GM12801 (cell line): ENCODE data around the gene DYNC1LI1.

Experiments
- CTCF ChIP-seq: IDR thresholded peaks from one replicate; pipeline ENCODE4 v1.5.1; 2011; ENCODE audit warnings: control low read depth; ENCODE audit not compliant: insufficient read length; ENCODE audit errors: extremely low read depth

The DYNC1LI1 gene

DNA sequence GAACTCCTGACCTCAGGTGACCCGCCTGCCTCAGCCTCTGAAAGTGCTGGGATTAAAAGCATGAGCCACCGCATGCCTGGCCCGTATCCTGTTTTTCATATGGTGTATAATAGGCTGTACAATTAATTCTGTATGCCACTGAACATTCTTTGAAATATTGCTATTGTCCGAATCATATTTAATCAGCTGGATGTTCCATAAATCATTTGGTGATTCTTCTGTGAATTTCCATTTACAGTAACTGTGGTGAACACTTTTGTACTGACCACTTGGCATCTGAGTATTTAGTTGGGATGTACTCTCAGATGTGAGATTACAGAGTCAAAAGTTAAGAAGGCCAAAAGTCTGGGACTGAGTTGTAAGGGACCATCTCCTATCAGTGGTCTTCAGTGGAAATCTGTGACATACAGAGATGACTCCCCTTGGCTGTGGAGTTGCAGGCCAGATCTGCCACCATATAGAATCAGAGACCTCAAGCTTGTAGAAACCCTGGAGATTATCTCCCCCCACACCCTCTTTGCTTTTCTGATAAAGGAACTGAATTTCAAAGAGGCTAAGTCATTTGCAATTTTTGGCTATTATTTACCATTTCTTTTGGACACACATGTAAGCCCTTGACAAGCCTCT lies 25.7 kb upstream of the DYNC1LI1 start:
- no peak for TF ChIP-seq CTCF

DNA sequence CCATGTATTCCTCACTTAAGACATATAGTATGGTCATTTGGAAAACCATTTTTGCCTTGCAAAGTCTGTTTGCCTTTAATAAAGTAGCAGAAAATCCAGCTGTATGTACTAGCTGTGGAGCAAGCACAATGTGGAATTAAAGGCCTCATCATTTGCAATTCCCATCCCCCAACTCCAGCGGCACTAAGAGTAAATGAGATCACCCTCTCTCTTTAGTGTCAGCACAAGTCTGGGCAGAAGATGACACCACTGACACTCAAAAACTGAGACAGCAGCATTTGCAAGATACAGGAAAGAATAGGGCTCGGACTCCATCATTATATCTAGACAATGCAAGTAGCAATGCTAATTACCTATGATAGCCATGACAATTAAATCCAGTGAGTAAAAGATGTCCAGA lies 24.7 kb upstream of the DYNC1LI1 start:
- TF ChIP-seq CTCF, result no peak

DNA sequence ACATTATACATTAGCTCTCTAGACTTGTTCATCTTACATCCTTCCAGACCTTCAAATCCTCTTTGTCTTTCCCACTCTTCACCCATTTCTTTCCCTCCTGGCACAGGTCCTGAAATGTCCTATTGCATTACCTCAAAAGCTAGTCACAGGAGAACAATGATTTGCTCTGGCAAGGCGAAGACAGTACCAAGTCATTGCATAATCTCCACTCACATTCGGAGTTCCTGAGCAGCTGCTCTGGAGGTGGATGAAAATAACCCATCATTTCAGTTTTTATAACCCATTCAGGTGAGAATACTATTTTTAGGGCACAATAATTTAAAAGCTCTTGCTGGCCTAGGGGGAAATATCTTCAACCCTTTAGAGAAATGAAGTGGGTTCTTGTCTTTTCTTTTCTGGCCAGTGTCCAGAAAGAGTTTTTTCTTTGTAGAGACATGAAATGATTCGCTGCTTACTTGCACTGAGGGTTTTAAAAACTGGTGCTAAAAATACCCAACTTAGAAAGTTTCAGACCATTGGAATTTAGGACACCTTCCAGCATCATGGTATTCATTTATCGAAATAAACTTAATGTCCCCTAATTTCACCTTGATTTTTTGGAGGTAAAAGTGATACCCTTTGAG lies 23.4 kb upstream of the DYNC1LI1 start:
- TF ChIP-seq CTCF, result no peak

DNA sequence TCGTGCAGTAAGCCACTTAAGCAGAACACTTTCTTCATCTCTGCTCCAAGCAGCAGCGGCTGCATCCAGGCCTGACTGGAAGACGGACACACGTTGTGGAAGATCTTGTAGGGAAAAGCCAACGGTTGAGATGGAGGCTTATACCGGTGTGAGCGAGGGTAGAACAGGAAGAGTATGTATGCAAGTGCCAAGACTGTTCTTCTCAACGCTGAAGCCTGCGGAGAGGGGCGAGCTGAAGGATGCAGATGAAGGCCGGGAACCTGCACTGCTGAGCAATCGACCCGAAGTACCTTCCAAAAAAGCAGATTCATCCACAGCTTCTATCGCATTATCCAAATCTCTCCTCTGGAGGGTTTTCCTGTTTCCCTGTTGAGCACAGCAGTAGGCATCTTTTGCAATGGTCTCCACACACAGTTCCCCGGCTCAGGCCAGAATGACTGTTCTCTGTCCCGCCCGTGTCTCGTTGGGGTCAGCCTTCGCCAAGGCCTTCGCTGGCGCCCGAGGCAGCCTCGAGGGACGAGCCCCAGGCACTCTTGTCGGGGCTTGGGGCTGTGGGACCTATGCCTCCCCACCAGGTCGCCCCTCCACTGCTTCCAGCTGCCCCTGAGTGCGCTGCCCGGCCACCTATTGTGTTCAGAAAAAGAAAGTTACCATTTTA lies 22.2 kb upstream of the DYNC1LI1 start:
- no peak for TF ChIP-seq CTCF

DNA sequence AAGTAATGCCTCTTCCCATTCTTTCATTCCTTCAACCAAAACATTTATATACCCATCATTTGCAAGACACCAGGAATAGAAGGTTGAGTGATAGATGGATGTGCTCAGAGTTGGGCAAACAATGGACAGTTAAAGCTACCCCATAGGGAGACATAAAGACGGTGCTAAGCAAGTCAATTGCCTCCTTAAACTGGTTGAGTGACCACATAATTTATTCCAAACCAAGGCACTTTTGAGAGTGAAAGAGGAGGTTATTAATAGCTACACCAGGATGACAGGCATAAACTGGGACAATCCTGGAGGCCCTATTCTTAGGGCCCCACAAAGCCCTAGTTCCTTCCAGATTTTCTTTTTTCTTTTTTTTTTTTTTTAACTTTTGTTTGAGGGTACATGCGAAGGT lies 21.4 kb upstream of the DYNC1LI1 start:
- no peak for TF ChIP-seq CTCF

DNA sequence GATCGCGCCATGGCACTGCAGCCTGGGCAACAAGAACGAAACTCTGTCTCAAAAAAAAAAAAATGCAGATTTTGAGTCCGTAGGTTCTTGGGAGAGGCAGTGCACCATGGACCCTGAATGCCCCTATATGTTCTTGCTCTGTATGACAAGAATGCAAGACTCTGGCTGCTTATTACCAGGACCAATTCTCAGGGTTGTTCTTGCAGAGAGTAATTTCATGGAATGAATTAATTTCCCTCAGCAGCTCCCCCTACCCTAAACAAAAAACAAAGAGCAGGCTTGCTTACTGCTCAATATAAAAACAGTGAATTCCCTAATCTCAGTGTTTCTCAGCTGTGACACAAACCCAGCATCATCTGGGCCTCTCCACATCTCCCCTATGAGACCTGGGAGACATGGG lies 20.5 kb upstream of the DYNC1LI1 start:
- no peak for TF ChIP-seq CTCF

- TF ChIP-seq CTCF, result no peak
Measured at GRCh38 chr3:32586356-32586755, 15.7 kb upstream of the DYNC1LI1 start.
